ENCODE data around the gene KCNF1.

KCNF1 gene, protein sequence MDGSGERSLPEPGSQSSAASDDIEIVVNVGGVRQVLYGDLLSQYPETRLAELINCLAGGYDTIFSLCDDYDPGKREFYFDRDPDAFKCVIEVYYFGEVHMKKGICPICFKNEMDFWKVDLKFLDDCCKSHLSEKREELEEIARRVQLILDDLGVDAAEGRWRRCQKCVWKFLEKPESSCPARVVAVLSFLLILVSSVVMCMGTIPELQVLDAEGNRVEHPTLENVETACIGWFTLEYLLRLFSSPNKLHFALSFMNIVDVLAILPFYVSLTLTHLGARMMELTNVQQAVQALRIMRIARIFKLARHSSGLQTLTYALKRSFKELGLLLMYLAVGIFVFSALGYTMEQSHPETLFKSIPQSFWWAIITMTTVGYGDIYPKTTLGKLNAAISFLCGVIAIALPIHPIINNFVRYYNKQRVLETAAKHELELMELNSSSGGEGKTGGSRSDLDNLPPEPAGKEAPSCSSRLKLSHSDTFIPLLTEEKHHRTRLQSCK
- 0 reads per million in 2 experiments for total RNA-seq

DNA sequence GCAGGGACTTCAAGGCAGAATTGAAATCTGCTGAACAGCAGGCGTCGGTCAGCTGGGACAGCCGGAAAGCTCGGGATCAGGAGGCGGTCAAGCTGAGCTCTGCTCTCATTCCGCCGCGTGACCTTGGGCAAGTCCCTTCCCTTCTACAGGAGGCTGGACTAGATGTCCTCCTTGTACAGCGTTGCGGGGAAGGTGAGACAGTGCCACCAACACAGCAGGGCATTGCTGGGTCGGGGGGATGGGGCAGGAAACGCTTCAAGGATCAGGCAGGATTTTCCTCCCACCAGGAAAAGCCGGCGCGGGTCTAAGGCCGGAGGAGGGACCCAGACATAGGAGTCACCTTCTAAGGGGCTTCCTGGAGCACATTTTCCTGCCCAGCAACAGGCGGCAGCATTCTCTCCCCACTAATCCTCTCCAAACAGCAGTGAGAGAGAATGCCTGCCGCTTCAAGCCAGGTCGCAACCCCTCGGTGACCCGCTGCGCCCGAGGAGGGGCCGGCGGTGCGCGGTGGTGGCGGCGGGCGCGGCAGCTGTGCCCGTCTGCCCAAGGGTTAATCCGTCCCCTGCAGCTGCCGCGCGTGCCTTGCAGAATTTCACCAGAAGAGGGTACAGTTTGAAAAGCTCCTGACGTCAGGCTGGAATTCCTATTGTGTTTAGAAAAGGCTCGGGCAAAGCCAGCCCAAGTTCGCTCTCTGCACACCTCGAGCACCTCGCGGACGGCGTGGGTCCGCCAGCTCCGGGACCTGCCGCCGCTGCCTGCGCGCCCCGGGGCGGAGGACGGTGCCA, at the start of gene KCNF1:
Gene KCNF1 (plus strand): TSS at position 644 of the 785 bp plus-strand sequence. CDS start 493 bp downstream, outside the sequence.
- DNase-seq (ENCODE audit: low read depth) = no peak

DNA sequence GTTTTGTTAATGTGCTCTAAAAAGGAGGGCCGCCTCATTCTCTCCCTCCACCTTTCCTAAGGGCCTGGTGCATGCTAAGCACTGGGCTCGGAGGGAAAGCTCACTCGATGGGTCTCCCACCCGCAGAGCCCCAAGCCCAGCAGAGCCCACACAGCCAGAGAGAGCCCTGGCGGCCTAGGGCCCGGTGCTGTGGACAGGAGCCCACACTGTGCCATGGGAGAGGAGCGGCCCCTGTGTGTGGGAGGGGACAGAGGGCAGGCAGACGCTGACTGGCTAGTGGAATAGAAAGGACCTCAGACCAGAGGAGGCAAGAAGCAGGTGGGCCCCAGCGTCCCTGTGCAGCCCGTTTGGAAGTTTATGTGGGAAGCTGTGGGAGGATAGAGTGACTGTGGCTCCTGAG, 49.4 kb upstream of the KCNF1 start:
- no peak for DNase-seq (ENCODE audit: low read depth)

DNA sequence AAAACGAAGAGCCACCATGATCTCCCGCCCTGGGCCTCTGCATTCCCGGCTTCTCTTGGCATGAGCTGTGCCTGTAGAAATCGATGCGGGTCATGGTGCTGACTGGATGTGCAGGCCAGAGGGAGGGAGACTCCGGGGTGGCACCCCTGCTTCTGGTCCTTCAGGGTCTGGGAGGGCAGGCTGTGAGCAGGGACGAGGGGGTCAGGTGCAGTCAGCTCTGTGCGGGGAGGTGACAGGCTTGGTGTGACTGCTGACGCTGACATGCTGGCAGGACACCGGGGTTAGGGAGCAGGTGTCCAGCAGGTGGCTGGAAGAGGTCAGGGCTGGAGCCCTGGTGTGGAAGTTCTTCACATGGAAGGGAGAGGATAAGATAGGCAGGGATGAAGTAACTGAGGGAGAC, 48.7 kb upstream of the KCNF1 start:
- DNase-seq (ENCODE audit: low read depth) = no peak

DNA sequence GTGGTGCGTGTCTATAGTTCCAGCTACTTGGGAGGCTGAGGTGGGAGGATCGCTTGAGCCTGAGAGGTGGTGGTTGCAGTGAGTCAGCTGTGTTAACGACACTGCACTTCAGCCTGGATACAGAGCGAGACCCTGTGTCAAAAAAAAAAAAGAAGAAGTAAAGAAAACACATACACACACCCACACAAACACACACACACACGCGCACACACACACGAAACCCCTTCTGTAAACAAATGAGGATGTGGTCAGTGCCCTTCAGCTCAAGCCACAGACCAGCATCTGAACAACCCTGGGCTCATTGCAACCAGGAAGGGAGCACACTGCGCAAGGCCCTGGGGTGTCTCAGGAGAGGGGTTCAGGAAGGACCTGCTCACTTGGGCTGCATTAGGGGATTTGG, 47.9 kb upstream of the KCNF1 start:
- no peak for DNase-seq (ENCODE audit: low read depth)

DNA sequence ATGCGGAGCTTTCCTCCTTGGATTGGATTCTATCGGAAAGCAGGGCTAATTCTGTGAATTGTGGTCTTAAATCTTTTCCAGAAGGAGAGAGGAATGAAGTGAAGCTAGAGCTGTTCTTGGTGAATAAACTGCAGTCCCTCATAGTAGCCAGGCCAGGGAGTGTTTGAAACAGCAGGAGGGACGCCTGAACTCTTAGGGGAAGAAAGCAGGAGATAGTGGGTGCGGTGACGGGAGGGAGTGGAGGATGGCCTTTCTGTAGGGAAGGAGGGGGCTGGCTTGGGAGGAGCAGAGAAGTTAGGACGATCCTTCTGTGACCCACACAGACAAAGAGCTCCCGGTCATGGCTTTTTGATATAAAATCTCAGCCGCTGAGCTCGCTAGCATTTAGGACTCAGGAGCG, 47.5 kb upstream of the KCNF1 start:
- no peak for DNase-seq (ENCODE audit: low read depth)

DNA sequence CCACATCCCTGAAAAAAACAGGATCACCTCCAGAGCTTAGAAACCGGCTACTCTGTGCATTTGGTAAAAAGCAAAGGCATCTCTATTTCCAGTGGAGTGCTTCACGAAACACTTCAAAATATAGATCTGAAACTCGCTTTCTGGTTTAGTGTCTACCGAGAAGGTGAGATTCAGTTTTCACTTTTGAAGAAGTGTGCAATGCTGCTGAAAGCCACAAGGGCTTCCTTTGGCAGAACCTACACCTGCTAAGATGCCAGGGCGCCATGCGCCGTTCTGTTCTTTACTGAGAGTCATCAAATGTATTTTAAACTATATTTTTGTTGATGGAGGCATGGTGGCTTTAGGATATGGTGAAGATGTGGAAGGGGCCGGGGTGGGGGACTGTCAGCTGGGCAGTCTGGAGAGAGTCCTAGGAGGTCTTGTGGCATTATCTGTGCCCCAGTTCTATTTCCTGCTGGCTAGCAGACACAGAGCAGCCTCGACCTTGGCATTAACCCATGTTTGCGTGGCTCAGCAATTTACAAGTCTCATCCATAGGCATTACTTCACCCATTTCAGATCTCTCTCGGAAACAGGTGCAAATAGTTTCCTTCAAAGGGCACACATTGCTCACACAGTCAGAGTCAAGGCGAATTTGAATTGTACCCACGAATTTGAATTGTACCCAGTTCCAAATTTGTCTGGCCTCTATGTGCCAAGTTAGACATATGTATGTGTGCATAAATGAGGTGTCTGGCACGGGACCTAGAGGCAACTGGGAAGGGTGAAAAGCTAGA, 46.7 kb upstream of the KCNF1 start:
- DNase-seq (ENCODE audit: low read depth) = peak; percentile 15

DNA sequence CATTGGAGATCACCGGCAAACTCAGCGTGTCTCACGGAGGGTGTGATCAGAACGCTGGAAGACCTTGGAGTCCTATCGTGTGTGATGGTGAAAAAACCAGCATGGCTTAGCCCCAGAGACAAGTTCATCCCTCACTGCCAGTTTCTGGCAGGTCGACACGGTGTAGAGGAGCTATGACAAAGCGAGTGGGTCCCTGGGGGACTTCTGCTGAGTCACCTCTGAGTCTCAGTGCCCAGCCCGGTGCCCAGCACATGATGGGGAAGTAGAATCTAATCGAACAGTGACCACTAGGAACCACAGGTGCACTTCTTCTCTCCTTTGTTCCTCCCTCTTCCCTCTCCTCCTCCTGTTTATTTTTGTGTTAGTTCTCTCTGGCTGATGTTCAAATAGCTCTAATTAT, 45.9 kb upstream of the KCNF1 start:
- no peak for DNase-seq (ENCODE audit: low read depth)

DNA sequence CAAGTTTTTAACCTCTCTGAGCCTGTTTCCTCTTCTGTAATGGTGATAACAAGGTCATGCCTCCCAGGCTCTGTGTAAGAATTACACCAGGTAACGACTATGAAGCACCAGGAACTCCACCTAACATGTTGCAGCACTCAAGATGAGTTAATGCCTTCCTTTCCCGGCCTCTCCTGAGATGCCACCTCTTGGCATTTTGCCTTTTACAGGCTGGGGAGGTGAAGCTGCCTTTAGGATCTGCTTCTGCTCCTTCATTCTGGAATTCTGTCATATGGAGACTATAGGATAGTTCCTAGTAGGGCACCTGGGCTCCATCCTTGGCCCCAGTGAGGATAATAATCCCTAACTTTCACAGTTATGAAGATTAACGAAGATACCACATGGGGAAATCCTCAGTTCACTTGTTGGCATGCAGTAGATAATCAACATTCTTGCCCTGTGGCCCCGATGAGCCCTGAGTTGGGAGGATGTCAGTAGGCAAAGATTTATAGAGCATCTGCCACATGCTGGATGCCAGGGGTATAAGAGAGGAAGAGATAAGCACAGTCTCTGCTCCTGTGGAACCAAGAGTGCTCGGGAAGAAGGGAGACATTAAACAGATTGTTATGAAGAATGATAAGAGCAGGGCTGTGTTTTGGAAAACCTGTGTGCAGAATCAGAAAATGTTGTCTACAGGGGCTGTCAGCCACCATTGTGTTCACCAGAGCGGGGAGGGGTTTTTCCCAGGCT, 43.9 kb upstream of the KCNF1 start:
- no peak for DNase-seq (ENCODE audit: low read depth)

DNA sequence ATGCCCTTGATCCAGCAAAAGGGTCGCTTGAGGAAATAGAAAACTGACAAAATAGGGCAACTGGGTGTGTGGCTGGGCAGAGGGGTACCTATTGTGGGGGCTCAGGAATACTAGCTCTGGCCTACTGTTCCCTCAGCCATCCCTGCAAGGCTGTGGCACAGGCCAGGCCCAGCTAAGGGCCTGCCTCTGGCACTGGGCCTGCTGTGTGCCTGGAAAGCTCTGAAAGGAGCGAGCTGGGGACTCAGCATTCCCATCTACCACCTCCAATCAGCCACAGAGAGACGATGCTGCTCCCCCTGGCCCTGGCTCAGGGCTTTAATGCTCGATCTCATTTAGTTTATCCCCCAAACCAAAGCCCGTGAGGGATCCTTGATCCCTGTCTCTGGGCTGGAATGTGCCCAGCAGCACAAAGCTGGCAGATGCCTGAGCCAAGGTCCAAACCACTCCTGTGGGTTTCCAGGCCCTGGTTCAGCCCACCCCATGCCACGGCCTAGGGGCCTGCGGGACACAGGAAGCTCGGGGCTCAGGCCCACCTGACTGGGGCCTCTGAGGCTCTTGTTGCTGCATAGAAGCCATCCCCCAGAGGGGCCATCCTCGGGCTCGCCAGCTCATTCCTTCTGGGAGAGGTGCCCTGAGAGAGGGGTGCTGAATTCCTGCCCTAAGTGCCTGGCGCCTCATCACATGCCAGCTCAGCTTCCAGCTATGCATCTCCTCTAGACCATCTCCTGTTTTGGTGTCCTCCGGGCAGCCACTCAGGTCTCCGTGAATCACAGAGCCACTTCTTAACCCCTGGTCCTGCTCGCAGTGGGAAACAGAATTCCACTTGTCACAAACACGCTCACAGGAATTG, 43.0 kb upstream of the KCNF1 start:
- DNase-seq (ENCODE audit: low read depth) = no peak

DNA sequence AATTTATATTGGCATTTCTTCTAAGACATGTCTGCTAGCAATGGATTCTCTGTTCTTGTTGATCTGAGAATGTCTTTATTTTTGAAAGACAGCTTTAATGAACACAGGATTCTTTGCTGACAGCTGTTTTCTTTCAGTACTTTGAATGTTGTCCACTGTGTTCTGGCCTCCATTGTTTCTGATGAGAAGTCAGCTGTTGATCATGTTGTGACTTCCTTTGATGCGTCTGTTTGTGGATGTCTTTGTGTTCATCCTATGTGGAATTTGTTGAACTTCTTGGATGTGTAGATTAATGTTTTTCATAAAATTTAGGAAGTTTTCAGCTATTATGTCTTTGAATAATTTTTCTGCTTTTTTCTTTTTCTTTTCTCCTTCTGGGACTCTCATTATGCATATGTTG, 39.8 kb upstream of the KCNF1 start:
- DNase-seq (ENCODE audit: low read depth) = no peak

DNA sequence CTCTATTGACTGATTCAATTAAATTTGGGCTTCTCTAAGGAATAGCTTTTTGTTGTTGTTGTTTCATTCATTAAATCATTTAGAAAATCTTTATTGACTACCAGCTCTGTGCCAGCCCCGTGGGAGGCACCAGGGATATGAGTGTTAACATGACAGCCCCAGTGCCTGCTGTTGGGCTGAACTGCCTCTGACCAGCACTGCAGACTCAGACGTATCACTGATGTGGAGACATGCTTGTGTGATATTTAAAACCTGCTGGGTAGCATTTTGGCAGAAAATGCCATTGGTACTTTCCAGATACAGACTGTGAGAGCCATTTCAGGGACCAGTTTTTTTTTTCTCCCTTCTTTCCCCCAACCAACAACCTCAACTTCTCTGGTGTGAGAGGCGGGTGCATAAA, 38.6 kb upstream of the KCNF1 start:
- no peak for DNase-seq (ENCODE audit: low read depth)

DNA sequence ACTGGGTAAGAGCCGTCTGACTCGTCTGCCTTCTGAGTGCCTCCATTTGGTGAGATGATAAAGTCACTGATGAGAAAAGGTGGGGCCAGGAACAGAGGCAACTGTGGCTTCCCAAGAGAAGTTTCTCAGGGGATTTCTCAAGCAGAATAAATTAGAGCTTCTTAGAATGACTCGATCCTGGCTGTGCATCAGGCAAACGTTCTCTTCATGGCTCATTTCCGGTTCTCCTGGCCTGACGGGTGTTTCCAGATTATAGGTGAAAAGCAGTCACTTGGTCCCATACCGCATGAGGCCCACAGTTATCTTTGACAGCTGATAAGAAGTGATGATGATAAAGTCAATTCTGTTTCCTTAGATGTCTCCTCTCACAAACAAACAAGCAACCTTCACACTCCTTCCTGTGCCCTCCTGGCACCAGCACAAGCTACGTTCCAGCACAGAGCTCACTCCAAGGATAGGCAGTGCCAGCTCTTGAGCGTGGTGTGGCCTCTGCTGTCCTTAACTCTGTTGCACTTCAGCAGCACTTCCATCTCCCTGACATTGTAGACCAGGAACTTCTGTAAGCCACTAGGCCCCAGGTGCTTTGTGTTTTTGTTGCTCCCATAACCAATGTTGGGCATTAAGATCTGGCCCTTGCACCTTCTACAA, 37.8 kb upstream of the KCNF1 start:
- no peak for DNase-seq (ENCODE audit: low read depth)

DNA sequence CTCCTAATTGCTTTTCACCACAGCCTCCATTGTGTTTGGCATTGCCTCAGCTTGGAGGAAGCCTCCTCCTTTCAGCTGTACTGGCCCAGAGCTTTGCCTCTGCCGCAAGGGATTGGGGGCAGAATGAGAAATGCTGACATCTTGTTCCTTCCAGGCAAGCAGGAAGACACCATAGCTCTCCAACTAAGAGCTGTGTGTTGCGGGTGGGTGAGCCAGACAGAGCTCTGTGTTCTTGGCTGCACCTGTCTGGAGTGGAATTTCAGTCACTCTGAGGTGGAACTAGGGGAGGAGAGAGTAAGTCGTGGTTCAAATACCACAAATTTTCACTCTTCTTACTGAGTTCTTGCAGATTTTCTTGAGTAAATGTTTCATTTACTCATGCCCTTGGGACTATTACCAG, 36.6 kb upstream of the KCNF1 start:
- no peak for DNase-seq (ENCODE audit: low read depth)

DNA sequence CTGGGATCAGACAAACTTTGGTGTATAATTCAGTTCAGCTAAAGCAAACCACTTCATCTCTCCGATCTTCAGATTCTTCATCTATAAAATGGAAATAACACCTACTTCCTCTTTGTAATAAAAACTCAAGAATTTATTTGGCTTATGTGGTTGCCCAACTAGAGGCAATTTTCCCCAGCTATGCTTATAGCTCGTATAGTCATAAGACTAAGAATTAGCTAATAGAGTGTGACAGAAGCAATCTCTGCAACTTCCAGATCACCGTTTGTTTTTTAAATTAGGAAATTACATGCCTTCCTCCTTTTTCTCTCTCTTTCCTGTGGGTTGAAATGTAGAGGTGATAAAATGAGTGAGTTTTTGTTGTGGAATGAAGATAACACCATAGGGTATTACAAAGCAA, 35.3 kb upstream of the KCNF1 start:
- no peak for DNase-seq (ENCODE audit: low read depth)

DNA sequence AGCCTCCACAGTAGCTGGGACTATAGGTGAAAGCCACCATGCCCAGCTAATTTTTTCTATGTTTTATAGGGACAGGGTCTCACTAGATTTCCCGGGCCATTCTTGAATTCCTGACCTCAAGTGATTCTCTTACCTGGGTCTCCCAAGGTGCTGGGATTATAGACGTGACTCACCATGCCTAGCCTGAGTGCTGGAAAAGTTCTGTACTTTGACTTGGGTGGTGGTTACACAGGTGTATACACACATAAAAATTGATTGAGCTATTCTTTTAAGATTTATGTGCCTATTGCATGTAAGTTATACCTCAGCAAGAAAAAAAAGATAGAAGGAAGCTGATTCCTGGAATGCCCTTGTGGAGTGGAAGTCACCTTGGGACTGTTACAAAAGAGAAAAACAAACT, 34.8 kb upstream of the KCNF1 start:
- DNase-seq (ENCODE audit: low read depth) = no peak

DNA sequence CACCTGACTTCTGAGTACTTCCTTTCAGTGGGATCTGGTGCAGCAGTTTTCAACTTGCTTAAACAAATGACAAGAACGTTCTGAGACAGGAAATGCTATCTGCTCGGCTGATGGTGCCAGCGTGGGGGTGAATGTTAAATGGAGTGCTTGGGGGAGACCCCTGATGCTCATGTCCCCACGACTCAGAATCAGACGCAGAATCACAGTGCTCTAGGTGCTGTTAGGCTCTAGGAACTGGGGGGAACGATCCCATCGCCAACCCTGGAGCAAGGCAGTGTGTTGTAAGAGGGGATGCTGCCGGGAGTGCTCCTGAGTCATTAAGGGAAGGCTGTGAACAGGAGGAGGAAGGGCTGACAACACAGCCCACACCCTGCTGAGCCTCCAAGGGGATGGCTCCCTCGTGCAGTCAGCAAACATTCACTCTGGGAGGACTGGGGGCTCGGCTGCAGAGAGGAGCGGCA, 34.1 kb upstream of the KCNF1 start:
- DNase-seq (ENCODE audit: low read depth) = no peak

DNA sequence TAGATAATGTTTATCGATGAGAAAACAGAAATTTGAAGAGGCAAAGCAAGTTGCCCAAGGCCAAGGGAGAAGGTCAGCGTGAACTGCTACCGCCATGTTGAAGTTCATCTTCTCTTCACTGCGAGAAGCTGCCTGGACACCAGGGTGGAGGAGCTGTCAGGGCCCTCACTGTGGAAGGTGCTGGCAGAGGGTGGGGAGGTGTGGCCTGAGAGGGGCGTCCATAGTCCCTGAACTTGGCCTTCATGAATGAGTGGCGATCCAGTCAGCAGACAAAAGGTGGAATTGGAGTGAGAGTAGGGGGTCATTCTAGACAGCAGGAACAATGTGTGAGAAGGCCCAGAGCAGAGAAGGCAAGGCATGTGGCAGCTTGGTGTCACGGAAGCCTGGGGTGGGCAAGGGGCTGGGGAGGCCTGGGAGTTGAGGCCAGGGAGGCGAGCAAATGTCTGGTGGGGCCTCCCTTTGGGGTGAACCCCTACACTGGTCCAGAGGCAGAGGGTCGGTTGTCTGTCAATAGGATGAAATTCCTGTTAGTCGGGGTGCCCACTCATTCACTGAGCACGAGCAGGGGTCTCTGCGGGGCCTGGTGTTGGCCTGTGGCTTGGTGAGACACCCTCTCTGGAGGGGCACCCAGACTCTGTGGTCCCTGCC, 33.3 kb upstream of the KCNF1 start:
- no peak for DNase-seq (ENCODE audit: low read depth)

DNA sequence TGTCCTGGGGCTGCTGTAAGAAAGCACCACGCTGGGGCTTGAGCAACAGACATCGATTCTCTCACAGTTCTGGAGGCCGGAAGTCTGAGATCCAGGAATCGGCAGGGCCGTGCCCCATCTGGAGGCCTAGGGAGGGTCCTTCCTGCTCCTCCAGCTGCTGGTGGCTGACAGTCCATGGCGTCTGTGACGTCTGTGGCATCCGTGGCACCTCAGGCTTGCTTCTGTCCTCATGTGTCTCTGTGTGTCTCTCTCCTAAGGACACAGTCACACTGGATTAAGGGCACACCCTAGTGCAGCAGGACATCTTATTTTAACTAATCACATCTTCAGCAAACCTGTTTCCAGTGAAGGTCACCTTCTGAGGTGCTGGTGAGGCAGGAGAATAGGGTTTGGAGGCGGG, 32.6 kb upstream of the KCNF1 start:
- DNase-seq (ENCODE audit: low read depth) = no peak
